ENCODE results near the gene CFLAR.

The CFLAR gene

DNA sequence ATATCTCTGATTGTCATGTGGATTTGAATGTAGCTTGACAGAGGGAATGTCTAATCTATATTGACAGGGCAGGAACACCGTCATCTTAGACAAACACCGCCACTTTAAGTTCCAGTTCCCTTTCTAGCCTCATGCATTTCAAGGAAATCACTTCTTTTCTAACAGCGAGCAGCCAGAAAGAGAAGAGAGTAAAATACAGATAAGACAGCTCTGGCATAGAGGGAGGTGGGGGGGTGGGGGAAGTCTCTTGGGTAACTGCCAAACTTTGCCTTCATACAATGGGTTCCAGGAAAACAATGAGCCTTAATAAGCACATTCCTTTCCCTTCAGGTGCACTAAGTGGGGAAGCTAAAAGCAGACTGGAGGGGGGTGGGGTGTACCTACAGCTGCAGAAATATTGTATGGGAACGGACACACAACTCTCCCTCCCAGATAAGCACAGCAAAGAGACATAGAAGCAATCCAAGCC lies 104.2 kb downstream of the CFLAR start:
- no peak for DNase-seq

GRCh38 chr2:201223089-201224073 lies 107.4 kb downstream of the CFLAR start:
- no peak for DNase-seq

Data from fibroblast of skin of right biceps (primary cell).